Fibroblast of skin of left quadriceps (primary cell): ENCODE data around the gene SEPTIN1.
"Not testable (repeated sequence)": the region's sequence is repeated elsewhere in the genome, so short reads cannot be mapped to it uniquely, and the experiment has no call there.

Experiments
- DNase-seq, 2 experiments: peaks; one replicate each; pipeline ENCODE4 v3.0.0-alpha.2; 2013; ENCODE audit warnings: low read depth in 2 of 2

The SEPTIN1 gene

DNA sequence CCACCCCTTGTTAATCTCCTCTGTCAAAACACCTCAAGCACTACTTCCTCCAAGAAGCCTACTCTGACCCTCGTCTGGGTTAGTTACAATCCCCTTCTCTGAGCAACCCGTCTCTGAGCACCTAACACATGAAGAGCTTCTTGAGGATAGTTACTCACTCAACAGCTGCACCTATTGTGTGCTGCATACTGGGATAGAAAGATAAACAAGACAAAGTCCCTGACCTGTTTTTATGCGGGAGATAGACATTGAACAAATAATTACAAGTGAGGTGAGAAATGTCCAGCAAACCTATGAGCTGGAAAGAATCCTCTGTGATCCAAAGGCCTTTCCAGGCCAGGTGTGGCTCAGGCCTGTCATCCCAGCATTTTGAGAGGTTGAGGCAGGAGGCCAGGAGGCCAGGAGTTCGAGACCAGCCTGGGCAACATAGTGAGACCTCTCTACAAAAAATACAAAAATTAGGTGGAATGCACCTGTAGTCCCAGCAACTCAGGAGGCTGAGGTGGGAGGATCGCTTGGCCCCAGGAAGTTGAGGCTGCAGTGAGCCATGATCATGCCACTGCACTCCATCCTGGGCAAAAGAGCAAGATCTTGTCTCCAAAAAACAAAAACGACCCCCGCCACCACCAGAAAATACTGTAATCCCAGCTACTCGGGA lies 19.5 kb upstream of the SEPTIN1 start:
- no peak for DNase-seq

DNA sequence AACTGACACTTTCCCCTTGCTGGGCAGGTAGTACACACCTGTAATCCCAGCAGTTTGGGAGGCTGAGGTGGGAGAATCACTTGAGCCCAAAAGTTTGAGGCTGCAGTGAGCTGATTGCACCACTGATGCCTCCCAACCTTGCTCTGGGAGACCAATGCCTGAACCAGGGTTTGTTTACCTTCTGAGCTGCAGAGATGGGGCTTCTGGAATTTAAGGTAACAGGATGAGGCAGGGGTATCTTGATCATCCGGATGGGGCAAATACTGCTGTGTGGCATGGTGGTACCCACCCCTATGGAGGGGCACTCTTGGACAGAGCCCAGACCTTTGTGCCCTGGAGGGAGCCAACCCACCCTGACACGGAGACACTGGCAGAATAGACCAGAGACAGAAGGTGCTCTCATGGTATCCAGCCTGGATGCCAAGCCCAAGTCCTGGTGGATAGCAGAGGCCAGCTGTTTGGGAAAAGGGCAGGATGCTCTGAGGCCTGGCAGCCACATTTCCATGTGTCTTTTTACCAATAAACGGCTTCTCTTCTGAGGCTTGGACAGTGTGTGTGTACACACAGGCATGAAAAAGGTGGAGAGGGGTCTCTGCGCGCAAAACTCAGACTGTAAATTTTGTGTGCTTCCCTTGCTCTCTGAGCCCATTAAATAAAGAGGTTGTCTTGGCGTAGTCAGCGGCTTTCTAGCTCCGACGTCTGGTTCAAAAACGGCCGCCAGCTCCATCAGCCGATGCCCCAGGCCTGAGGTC lies 17.2 kb upstream of the SEPTIN1 start:
- no peak for DNase-seq

DNA sequence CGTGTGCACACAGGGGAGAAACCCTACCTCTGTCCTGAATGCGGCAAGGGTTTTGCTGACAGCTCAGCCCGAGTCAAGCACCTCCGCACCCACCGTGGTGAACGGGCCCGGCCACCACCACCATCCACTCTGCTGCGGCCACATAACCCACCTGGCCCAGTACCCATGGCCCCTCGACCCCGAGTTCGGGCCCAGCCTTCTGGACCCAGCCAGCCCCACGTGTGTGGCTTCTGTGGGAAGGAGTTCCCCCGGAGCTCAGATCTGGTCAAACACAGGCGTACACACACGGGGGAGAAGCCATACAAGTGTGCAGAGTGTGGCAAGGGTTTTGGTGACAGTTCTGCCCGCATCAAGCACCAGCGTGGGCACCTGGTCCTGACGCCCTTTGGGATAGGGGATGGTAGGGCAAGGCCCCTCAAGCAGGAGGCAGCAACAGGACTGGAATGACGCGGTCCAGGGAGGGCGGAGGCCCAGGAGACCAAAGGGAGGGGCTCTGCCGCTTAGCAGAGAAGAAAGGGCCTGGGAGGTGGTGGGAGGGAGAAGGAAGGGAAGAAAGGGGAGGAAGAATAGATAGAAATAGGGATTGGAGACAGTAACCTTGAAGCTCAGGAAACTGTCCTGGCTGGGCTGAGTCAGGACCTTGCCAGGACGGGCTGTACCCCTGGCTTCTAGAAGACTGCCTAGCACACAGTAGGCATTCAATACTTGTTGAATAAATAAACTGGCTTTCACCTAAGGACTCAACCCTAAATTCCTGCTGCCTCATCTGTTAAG lies 16.5 kb upstream of the SEPTIN1 start:
- no peak for DNase-seq

DNA sequence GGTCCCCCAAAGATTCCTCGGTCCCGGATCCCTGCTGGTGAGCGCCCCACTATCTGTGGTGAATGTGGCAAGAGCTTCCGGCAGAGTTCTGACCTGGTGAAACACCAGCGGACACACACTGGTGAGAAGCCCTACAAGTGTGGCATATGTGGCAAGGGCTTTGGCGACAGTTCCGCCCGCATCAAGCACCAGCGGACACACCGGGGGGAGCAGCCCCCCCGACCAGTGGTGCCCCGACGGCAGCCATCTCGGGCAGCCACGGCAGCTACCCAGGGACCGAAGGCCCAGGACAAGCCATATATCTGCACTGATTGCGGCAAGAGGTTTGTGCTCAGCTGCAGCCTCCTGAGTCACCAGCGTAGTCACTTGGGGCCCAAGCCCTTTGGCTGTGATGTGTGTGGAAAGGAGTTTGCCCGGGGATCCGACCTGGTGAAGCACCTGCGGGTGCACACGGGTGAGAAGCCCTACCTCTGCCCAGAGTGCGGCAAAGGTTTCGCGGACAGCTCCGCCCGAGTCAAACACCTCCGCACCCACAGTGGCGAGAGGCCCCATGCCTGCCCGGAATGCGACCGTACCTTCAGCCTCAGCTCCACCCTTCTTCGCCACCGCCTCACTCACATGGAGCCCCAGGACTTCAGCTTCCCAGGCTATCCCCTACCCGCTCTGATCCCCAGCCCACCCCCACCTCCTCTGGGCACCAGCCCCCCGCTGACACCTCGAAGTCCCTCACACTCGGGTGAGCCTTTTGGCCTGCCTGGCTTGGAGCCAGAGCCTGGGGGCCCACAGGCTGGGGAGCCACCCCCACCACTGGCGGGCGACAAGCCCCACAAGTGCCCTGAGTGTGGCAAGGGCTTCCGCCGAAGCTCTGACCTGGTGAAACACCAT lies 15.7 kb upstream of the SEPTIN1 start:
- no peak for DNase-seq

DNA sequence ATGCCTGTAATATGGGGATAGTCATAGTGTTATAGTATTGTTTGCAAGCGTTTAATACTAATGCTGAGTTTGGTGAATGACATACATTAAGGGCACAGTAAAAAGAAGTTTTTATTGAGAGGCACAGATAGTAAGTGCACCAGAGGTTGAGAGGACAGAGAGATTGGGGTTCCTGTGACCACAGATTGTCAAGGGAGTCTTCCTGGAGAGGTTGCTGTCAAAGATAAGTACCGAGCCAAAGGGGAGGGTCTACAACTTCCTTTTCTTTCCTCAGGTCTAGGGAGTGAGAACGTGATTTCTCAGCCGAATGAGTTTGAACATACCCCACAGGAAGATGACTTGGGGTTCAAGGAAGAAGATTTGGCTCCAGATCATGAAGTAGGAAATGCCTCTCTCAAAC lies 14.7 kb upstream of the SEPTIN1 start:
- DNase-seq: no peak

DNA sequence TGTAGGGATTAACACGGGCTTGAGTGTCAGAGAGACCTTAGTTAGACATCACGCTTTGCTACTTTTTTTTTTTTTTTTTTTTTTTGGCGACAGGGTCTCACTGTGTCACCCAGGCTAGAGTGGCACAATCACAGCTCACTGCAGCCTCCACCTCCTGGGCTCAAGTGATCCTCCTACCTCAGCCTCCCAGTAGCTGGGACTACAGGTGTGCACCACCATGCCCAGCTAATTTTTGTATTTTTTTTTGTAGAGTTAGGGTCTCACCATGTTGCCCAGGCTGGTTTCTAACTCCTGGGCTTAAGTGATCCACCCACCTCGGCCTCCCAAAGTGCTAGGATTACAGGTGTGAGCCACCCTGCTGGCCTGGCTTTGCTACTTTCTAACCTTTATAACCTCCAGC lies 14.3 kb upstream of the SEPTIN1 start:
- not testable (repeated sequence) for DNase-seq

DNA sequence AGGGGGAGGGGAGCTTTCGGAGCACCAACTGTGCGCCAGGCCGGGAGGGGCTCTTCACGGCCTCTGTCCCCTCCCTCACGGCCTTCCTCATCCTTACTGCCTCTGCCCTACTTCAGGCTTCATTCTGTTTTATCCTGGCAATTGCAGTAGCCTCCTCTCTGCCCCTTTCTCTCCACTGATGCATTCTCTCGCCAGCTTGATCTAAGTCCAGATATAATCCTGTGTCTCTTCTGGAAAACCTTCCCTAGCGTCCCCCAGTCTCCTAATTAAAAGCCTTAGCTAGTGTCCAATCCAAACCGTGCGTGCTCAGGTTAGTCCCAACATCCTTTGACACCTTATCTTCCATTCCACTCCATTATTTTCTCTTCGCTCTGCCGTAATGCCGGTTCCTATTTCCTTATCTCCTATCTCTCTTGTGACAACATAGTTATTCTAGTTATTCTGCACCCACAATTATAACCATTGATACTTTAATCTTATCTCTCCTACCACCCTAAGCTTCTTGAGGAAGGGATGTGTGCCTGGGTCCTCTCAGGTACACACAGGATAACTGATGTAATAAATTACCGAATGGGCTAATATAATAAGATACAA lies 13.7 kb upstream of the SEPTIN1 start:
- DNase-seq: no peak

DNA sequence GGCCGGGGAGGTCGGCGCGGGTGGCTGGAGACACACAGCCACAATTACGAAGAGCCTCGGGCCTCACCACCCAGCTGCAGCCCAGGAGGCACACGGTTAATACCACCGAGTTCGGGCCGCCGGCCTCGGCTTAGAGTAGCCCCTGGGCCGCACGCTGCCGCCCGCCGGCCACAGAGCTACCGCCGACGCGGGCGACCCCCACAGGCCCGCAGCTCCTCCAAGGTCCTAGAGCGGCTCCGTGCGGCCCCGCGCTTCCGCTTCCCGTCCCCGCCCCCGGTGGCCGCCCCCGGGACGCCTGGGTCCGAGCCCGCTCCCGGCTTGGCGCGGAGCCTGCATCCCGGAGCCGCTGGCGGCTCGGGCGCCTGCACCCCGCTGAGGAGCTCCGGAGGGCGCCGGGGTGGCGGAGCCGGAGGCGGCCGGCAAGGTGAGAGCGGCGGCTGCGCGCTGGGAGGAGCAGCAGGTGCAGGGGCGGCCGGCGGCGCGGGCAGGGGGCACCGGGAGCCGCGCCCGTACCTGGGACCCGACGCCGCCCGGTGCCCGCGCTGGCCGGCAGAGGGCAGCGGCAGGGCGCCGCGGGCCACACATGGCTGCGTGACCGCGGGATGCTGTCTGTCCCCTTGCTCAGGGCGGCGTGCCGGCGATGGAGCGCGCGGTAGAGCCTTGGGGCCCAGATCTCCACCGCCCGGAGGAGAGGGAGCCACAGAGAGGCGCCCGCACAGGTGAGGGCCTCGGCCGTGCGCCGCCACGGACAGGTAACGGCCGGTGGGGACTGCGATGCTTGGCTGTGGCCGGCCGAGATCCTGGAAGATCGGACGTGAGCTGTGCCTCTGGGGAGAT lies 13.0 kb upstream of the SEPTIN1 start, which contains the start of gene ZNF48:
Gene ZNF48 (plus strand): TSS at position 266 of the 837 bp plus-strand sequence. CDS start 375 bp downstream, at position 641.
- peak in 1 of 2 experiments; percentile 57 for DNase-seq

DNA sequence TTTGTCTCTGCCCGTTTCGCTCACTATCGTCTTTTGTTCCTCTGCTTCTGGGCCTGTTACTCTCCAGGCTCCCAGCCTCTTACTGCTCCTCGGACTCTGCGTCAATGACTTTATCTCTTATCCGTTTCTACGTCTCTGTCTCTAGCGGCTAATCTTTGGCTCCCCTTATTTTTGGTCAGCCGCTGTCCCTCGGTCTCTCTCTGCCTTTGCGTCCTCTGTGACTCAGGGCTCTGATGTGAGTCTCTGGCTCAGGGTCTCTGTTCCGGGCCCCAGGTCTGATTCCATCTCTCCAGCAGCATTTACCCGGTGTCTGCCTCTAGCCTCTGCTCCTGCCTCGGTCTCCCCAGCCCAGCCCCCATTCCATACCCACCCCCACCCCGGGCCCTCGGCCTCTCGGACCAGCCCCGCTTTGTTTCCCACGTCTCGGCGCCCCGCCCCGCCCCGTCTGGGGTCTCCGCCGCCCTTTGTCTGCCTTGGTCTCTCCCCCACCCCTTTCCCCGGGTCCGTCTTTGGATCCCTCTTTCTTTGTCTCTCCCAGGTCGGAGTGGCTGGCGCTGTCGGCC lies 12.3 kb upstream of the SEPTIN1 start:
- DNase-seq: no peak

DNA sequence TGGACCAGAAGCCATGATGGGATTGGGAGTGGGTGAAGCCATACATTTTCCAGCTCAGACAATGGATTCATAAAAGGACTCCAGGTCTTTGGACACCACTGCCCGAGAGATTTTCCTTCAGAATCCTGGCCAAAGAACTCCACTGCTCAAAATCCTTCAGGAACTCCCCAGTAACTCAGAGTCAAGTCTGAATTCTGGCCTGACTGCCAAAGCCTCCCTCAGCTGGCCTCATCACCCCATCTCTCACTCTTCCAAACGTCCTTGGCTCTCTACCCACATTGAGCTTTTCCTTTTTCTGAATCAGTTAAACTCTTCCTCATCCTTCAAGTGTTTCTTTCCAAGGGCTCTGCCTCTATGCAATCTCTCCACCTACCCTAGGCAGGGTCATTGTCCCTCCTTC lies 1.2 kb upstream of the SEPTIN1 start:
- no peak for DNase-seq

DNA sequence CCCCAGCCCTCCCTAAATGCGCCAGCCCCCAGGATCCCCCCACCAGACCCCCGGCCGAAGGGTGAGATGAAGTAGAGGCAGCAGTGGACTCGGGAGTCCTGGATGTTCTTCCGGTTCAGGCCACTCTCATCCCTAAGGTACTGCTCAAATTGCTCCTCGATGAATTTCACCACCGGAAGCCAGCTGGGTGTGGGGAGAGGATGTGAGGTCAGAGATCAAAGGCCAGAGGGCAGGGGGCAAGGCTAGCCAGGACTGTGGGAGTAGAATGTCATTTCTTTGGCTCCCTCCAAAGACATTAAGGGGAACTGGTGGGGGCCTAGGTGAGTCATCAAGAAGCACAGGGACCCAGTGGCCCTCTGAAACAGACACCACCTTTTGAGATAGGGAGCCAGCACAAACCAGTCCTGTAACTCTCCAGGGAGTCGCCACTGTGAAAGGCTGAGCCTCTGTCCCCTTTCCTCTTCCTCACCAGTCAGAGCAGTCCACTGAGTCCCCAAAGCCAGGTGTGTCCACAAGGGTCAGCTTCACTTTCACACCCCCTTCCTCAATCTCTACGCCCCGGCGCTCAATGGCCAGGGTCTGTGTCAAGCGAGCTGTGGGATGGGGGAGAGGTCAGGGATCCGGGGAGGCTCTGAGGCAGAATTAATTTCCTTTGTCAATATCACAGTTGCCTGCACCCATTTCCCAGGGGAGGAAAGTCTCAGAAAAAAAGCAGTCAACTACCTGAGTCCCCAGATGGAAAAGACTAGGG lies 895 bp downstream of the SEPTIN1 start:
- no peak for DNase-seq

DNA sequence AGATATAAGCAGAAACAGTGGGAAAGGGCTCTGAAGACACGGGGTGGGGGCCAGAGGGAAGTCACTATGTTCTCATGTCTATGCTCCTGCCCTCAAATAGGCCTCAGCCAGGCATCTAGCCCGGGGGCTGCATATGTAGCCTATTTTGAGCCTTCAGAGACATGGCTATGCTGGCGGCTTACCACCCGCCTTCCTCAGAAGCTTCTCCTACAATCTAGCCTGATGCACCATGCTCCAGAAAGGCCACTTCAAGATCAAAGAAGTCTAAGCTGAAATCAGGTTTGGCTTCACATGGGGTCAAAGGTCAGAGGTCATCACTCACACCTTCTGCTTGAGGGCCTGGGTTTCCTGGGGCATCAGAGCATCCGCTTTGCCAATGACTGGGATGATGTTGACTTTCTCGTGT lies 1.6 kb downstream of the SEPTIN1 start:
- DNase-seq: no peak

DNA sequence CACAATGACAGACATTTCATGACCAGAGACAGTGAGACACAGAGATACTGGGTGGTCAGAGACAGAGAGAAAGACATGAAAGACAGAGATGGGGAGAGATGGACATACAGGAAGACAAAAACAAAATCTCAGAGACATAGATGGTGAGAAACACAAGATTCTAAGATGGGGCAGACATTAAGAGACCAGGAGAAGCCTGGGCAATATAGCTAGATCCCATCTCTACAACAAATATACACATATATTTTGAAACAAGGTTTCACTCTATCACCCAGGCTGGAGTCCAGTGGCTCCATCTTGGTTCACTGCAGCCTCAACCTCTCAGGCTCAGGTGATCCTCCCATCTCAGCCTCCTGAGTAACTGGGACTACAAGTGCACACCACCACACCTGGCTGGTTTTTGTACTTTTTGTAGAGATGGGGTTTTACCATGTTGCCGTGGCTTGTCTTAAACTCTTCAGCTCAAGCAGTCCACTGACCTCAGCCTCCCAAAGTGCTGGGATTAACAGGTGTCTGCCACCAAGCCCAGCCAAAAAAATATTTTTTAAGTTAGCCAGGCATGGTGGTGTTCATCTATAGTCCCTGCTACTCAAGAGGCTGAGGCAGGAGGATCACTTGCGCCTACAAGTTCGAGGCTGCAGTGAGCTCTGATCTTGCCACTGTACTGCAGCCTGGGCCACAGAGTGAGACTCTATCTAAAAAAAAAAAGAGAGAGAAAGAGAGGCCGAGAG lies 2.1 kb downstream of the SEPTIN1 start:
- no peak for DNase-seq

DNA sequence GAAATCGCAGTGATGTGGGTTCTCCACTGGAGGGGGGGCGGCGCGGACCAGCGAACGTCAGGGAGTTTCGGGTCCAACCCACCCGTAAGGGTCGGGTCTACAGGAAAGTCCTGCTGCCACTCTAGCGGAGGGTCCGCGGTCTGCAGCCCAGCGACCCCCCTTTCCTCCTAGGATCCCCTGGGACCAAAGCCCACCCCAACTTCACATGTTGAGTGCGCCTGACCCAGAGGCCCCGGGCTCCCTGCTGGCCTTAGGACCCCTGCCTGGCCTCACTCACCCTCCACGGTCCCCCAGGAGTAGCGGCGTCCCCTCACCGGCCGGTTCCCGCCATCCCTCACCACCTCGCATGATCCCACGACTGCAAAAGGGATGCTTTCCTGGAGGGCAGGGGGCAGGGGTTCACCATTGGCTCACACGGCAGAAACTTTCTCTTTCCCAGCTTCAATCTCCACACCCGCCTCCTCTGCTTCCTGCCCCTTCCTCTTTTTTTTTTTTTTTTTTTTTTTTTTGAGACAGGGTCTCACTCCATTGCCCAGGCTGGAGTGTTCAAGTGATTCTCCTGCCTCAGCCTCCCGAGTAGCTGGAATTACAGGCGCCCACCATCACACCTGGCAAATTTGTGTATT lies 3.1 kb downstream of the SEPTIN1 start:
- DNase-seq: no peak

DNA sequence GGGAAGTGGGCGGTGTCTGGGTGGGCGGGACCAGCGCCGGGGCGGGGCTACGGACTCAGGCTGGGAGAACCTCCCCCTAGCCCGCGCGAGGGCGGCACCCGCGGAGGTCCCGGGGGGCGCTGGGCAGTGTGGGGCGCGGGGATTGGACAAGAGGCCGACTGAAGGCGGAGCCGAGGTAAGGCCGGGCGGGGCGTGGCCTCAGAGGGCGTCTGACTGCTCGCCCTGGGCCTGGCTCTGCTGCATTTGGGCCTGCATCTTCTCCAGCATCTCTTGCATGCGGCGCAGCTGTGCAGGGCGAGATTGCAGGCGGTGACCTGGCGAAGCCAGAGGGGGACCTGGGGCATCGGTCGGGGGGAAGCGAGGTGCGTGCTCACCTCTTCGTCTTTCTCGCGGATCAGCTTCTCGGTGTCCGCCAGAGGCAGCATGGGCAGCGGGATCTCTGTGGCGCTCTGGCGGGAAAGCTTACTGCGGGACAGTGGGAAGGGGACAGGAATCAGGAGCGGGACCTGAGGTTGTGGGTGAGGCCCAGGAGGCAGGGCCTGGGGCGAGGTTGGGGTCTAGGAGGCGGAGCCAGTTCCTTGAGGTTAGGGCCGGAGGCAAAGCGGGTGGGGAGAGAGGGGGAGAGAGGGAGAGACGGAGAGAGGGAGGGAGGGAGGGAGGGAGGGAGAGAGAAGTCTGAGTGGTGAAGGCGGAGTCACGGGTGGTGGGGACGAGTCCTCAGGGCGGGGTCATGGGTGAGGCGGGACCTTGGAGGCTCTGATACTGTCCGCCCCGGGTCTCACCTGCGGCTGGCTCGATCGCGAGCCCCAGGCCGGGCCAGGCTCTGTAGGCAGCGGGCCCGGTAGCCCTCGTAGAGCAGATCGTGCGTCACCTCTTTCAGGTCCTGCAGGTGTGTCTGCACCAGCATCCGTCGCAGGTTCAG lies 3.9 kb downstream of the SEPTIN1 start:
- DNase-seq: peak; percentile 95 to 96

DNA sequence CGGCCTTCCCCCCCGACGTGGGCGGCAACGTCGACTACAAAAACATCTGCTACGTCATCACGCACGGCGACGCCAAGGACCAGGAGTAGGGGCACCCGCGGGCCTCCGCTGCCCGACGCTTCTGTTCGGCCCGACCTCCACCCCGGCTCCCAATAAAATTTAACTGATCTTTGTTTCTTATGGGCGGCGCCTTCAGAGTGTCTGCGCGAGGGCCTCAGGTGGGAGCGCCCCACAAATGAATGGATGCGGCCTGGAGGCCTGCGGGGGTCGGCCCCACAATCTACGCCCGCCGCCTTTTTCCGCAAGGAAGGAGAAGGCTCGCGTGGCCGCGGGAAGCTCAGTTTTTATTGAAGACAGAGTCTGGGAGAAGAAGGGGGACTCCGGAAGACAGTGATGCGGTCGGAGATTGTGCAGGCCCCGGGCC lies 4.5 kb downstream of the SEPTIN1 start:
- DNase-seq: peak; percentile 70 to 71
